GM23338 (cell line): ENCODE results near the gene HDAC3.

Source experiments
- CREB1 ChIP-seq: fragments of 250-450 bp; sonication (Bioruptor Pico); IDR thresholded peaks from 2 replicates; pipeline ENCODE4 v1.5.0; 2020; ENCODE audit warnings: low read depth, mild to moderate bottlenecking, moderate library complexity
- CTCF ChIP-seq, 2 experiments: fragments of 200-600 bp in 1 of 2; sonication (generic) in 1 of 2; conservative IDR thresholded peaks; 2 replicates each; pipeline versions ENCODE4 v1.5.1 to v1.6.1; 2016 to 2017; ENCODE audit warnings: antibody characterized with exemption in 2 of 2, low read depth in 2 of 2, mild to moderate bottlenecking in 2 of 2, moderate library complexity in 1 of 2
- EZH2 ChIP-seq: fragments of 200-600 bp; sonication (generic); IDR thresholded peaks from one replicate; pipeline ENCODE4 v1.8.0; 2017; ENCODE audit warnings: antibody characterized with exemption, mild to moderate bottlenecking, low read depth; ENCODE audit not compliant: unreplicated experiment
- JUNB ChIP-seq: IDR thresholded peaks from one replicate; pipeline ENCODE4 v1.6.1; 2016; ENCODE audit warnings: antibody characterized with exemption; ENCODE audit not compliant: unreplicated experiment
- POLR2AphosphoS5 ChIP-seq: IDR thresholded peaks from 2 replicates; pipeline ENCODE4 v1.6.1; 2016; ENCODE audit warnings: antibody characterized with exemption, low read depth
- STAT1 ChIP-seq: IDR thresholded peaks from one replicate; pipeline ENCODE4 v1.6.1; 2016; ENCODE audit warnings: antibody characterized with exemption; ENCODE audit not compliant: unreplicated experiment
- TF ChIP-seq, protein P1 (sequence below): IDR thresholded peaks from one replicate; pipeline ENCODE4 v1.6.1; 2018; ENCODE audit warnings: antibody characterized with exemption; ENCODE audit not compliant: unreplicated experiment

- no peak for TF ChIP-seq CTCF (conservative IDR thresholded peaks at IDR 0.05; ENCODE audit: low read depth in 2 of 2)
- TF ChIP-seq EZH2 = no peak
- no peak for TF ChIP-seq CREB1 (CRISPR knock-in tag)
- no peak for TF ChIP-seq JUNB
- no peak for TF ChIP-seq POLR2AphosphoS5
- TF ChIP-seq, protein P1, sequence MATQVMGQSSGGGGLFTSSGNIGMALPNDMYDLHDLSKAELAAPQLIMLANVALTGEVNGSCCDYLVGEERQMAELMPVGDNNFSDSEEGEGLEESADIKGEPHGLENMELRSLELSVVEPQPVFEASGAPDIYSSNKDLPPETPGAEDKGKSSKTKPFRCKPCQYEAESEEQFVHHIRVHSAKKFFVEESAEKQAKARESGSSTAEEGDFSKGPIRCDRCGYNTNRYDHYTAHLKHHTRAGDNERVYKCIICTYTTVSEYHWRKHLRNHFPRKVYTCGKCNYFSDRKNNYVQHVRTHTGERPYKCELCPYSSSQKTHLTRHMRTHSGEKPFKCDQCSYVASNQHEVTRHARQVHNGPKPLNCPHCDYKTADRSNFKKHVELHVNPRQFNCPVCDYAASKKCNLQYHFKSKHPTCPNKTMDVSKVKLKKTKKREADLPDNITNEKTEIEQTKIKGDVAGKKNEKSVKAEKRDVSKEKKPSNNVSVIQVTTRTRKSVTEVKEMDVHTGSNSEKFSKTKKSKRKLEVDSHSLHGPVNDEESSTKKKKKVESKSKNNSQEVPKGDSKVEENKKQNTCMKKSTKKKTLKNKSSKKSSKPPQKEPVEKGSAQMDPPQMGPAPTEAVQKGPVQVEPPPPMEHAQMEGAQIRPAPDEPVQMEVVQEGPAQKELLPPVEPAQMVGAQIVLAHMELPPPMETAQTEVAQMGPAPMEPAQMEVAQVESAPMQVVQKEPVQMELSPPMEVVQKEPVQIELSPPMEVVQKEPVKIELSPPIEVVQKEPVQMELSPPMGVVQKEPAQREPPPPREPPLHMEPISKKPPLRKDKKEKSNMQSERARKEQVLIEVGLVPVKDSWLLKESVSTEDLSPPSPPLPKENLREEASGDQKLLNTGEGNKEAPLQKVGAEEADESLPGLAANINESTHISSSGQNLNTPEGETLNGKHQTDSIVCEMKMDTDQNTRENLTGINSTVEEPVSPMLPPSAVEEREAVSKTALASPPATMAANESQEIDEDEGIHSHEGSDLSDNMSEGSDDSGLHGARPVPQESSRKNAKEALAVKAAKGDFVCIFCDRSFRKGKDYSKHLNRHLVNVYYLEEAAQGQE = no peak
- TF ChIP-seq STAT1 = no peak
These were observed 2.9 kb upstream of the HDAC3 start for GRCh38 chr5:141639357-141640050.
